ENCODE results near the gene TRIM34. TPM values are rescaled to one million over a fixed set of nuclear protein-coding genes. Genes with fewer than 3 reads are reported as not detected.

The TRIM34 gene
- total RNA-seq, 1 experiment from 2014 or later = 0.66 TPM

DNA sequence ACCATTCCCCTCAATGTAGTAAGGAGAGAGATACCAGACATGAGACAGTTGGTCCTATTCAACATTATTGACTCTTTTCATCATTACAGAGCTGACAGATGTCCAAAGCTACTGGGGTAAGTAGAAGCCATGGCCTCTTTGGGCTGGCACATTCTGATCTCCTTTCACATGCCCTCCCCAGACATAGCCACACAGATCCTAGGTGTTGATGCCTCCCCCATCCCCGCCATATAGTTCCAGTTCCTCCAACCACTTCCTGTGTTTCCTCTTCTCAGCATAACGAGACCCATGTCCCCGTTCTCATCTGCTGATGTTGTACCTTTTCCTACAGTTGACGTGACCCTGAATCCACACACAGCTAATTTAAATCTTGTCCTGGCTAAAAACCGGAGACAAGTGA is 14.4 kb upstream of the TRIM34 start (continued):
- TF ChIP-seq, protein P1, sequence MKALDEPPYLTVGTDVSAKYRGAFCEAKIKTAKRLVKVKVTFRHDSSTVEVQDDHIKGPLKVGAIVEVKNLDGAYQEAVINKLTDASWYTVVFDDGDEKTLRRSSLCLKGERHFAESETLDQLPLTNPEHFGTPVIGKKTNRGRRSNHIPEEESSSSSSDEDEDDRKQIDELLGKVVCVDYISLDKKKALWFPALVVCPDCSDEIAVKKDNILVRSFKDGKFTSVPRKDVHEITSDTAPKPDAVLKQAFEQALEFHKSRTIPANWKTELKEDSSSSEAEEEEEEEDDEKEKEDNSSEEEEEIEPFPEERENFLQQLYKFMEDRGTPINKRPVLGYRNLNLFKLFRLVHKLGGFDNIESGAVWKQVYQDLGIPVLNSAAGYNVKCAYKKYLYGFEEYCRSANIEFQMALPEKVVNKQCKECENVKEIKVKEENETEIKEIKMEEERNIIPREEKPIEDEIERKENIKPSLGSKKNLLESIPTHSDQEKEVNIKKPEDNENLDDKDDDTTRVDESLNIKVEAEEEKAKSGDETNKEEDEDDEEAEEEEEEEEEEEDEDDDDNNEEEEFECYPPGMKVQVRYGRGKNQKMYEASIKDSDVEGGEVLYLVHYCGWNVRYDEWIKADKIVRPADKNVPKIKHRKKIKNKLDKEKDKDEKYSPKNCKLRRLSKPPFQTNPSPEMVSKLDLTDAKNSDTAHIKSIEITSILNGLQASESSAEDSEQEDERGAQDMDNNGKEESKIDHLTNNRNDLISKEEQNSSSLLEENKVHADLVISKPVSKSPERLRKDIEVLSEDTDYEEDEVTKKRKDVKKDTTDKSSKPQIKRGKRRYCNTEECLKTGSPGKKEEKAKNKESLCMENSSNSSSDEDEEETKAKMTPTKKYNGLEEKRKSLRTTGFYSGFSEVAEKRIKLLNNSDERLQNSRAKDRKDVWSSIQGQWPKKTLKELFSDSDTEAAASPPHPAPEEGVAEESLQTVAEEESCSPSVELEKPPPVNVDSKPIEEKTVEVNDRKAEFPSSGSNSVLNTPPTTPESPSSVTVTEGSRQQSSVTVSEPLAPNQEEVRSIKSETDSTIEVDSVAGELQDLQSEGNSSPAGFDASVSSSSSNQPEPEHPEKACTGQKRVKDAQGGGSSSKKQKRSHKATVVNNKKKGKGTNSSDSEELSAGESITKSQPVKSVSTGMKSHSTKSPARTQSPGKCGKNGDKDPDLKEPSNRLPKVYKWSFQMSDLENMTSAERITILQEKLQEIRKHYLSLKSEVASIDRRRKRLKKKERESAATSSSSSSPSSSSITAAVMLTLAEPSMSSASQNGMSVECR (CRISPR knock-in tag; IDR thresholded peaks at IDR 0.05; ENCODE audit: borderline replicate concordance) = no peak
- TF ChIP-seq MXD4 (CRISPR knock-in tag; IDR thresholded peaks at IDR 0.05; ENCODE audit: borderline replicate concordance) = no peak

DNA sequence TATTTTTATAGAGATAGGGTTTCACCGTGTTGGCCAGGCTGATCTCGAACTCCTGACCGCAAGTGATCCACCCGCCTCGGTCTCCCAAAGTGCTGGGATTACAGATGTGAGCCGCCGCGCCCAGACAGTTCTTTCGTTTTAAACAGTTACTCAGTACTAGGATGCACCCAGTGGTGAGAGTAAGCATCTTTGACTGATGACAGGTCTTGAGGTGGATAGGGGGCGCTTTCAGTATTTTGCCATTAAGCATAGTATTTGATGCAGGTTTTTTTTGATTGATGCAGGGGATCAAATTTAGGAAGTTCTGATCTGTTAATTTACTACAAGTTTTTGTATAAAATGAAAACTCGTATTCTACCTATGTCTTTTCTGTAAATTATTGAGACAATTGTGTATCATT is 13.2 kb upstream of the TRIM34 start:
- ChIA-PET POLR2A (no interaction called here), CTCF (interaction anchor here (2.4 kb wide), 1 partner anchor 11 kb away, joined by 8 read pairs; no protein-coding TSS in a partner anchor)
- H3K4me3 Mint-ChIP-seq = no peak overlapping the region
- peaks cover 53% of the 10 kb centered on the region for H3K36me3 Mint-ChIP-seq
- H3K9me3 Mint-ChIP-seq = no peaks in the 10 kb centered on the region
- no peak for DNase-seq (ENCODE audit: low spot score)
- TF ChIP-seq ZNF232 (CRISPR knock-in tag; IDR thresholded peaks at IDR 0.05) (no peak), NFYB (CRISPR knock-in tag; conservative IDR thresholded peaks at IDR 0.05; ENCODE audit: low read depth) (no peak), NFATC4 (CRISPR knock-in tag; IDR thresholded peaks at IDR 0.05) (no peak), TEAD1 (CRISPR knock-in tag; IDR thresholded peaks at IDR 0.05) (no peak)
- TF ChIP-seq, protein P2, sequence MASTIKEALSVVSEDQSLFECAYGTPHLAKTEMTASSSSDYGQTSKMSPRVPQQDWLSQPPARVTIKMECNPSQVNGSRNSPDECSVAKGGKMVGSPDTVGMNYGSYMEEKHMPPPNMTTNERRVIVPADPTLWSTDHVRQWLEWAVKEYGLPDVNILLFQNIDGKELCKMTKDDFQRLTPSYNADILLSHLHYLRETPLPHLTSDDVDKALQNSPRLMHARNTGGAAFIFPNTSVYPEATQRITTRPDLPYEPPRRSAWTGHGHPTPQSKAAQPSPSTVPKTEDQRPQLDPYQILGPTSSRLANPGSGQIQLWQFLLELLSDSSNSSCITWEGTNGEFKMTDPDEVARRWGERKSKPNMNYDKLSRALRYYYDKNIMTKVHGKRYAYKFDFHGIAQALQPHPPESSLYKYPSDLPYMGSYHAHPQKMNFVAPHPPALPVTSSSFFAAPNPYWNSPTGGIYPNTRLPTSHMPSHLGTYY (CRISPR knock-in tag; IDR thresholded peaks at IDR 0.05) = no peak
- TF ChIP-seq, protein P3, sequence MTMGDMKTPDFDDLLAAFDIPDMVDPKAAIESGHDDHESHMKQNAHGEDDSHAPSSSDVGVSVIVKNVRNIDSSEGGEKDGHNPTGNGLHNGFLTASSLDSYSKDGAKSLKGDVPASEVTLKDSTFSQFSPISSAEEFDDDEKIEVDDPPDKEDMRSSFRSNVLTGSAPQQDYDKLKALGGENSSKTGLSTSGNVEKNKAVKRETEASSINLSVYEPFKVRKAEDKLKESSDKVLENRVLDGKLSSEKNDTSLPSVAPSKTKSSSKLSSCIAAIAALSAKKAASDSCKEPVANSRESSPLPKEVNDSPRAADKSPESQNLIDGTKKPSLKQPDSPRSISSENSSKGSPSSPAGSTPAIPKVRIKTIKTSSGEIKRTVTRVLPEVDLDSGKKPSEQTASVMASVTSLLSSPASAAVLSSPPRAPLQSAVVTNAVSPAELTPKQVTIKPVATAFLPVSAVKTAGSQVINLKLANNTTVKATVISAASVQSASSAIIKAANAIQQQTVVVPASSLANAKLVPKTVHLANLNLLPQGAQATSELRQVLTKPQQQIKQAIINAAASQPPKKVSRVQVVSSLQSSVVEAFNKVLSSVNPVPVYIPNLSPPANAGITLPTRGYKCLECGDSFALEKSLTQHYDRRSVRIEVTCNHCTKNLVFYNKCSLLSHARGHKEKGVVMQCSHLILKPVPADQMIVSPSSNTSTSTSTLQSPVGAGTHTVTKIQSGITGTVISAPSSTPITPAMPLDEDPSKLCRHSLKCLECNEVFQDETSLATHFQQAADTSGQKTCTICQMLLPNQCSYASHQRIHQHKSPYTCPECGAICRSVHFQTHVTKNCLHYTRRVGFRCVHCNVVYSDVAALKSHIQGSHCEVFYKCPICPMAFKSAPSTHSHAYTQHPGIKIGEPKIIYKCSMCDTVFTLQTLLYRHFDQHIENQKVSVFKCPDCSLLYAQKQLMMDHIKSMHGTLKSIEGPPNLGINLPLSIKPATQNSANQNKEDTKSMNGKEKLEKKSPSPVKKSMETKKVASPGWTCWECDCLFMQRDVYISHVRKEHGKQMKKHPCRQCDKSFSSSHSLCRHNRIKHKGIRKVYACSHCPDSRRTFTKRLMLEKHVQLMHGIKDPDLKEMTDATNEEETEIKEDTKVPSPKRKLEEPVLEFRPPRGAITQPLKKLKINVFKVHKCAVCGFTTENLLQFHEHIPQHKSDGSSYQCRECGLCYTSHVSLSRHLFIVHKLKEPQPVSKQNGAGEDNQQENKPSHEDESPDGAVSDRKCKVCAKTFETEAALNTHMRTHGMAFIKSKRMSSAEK (CRISPR knock-in tag; IDR thresholded peaks at IDR 0.05; ENCODE audit: borderline replicate concordance) = no peak
- TF ChIP-seq, protein P4, sequence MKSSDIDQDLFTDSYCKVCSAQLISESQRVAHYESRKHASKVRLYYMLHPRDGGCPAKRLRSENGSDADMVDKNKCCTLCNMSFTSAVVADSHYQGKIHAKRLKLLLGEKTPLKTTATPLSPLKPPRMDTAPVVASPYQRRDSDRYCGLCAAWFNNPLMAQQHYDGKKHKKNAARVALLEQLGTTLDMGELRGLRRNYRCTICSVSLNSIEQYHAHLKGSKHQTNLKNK (CRISPR knock-in tag; IDR thresholded peaks at IDR 0.05) = no peak
- no peak overlapping the region for H3K27ac Mint-ChIP-seq
- no peaks in the 10 kb centered on the region for H3K27me3 Mint-ChIP-seq (ENCODE audit: low read depth)
- H3K4me1 Mint-ChIP-seq = no peaks in the 10 kb centered on the region
- ATAC-seq = peak; percentile 87

DNA sequence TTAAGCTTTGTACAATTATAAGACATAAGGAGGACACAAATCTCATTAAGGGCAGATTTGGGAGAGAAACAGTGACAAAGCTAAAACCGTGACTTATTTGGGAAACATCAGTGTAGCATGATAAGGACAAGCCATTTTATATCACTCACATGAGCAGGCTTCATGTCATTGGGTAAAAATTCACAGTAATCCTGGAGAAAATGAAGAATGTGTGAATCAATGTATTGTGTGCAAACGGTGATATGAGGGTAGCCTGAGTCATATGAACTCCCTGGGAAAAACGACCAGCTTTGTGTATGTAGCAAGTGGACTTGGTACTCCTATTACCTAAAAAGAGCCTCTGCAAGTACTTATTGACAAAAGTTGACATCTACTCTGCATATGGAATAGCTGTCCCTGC is 6.0 kb upstream of the TRIM34 start:
- Mint-ChIP-seq H3K27me3 (ENCODE audit: low read depth) (no peaks in the 10 kb centered on the region), H3K36me3 (no peaks in the 10 kb centered on the region), H3K4me1 (peaks cover 28% of the 10 kb centered on the region), H3K9me3 (no peaks in the 10 kb centered on the region), H3K4me3 (no peak overlapping the region), H3K27ac (no peak overlapping the region)
- ATAC-seq (no peak), DNase-seq (ENCODE audit: low spot score) (no peak)
- ChIA-PET CTCF (interaction anchor here (1.5 kb wide), 1 partner anchor 744 kb away, joined by 3 read pairs; no protein-coding TSS in a partner anchor), POLR2A (interaction anchor here (0.7 kb wide), 1 partner anchor 409 kb away, joined by 4 read pairs; no protein-coding TSS in a partner anchor)
- TF ChIP-seq, protein P5, sequence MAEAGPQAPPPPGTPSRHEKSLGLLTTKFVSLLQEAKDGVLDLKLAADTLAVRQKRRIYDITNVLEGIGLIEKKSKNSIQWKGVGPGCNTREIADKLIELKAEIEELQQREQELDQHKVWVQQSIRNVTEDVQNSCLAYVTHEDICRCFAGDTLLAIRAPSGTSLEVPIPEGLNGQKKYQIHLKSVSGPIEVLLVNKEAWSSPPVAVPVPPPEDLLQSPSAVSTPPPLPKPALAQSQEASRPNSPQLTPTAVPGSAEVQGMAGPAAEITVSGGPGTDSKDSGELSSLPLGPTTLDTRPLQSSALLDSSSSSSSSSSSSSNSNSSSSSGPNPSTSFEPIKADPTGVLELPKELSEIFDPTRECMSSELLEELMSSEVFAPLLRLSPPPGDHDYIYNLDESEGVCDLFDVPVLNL (CRISPR knock-in tag; IDR thresholded peaks at IDR 0.05; ENCODE audit: borderline replicate concordance, low read depth) = no peak
- TF ChIP-seq, protein P6, sequence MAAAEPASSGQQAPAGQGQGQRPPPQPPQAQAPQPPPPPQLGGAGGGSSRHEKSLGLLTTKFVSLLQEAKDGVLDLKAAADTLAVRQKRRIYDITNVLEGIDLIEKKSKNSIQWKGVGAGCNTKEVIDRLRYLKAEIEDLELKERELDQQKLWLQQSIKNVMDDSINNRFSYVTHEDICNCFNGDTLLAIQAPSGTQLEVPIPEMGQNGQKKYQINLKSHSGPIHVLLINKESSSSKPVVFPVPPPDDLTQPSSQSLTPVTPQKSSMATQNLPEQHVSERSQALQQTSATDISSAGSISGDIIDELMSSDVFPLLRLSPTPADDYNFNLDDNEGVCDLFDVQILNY (CRISPR knock-in tag; IDR thresholded peaks at IDR 0.05) = no peak
- no peak for TF ChIP-seq GRHL2 (CRISPR knock-in tag; IDR thresholded peaks at IDR 0.05; ENCODE audit: insufficient replicate concordance, severe bottlenecking)
- TF ChIP-seq, protein P7, sequence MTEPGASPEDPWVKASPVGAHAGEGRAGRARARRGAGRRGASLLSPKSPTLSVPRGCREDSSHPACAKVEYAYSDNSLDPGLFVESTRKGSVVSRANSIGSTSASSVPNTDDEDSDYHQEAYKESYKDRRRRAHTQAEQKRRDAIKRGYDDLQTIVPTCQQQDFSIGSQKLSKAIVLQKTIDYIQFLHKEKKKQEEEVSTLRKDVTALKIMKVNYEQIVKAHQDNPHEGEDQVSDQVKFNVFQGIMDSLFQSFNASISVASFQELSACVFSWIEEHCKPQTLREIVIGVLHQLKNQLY (CRISPR knock-in tag; IDR thresholded peaks at IDR 0.05) = no peak
- TF ChIP-seq NFATC4 (CRISPR knock-in tag; IDR thresholded peaks at IDR 0.05) = no peak
- no peak for TF ChIP-seq ZNF232 (CRISPR knock-in tag; IDR thresholded peaks at IDR 0.05)
- no peak for TF ChIP-seq GABPB1 (CRISPR knock-in tag; IDR thresholded peaks at IDR 0.05)
- no peak for TF ChIP-seq NR1H2 (CRISPR knock-in tag; IDR thresholded peaks at IDR 0.05)
